Activated CD8-positive, alpha-beta T cell treated with anti-CD3 and anti-CD28 coated beads, Interleukin-2, amount 10 ng/mL, durations not matched to agents 7 days and 5 days (primary cell): ENCODE results near the gene CDC5L. TPM values are rescaled to one million over a fixed set of nuclear protein-coding genes. Genes with fewer than 3 reads are reported as not detected.

Experiments used
- ATAC-seq: fragments of 150-1000 bp; cut with Tn5 transposase; one replicate; pipeline ENCODE4 v1.10.0; 2021; ENCODE audit warnings: moderate library complexity
- CTCF ChIA-PET: fragments of 350-600 bp; sonication (Branson Sonifier 250); formaldehyde crosslinking; loops from one replicate; lab custom pipeline; 2021; ENCODE audit warnings: antibody characterized with exemption; lab: Charles Lee
- POLR2A ChIA-PET: fragments of 350-600 bp; sonication (Branson Sonifier 250); formaldehyde crosslinking; loops from one replicate; lab custom pipeline; 2021; ENCODE audit warnings: antibody characterized with exemption; lab: Charles Lee
- DNase-seq: peaks from one replicate; pipeline ENCODE4 v3.0.0-alpha.2; 2020
- H3K27ac Mint-ChIP-seq: one replicate; pipeline ENCODE4 v1.8.0; 2021; ENCODE audit warnings: mild to moderate bottlenecking, mixed read lengths
- H3K27me3 Mint-ChIP-seq: one replicate; pipeline ENCODE4 v1.8.0; 2021; ENCODE audit warnings: low read depth, mixed read lengths
- H3K36me3 Mint-ChIP-seq: one replicate; pipeline ENCODE4 v1.8.0; 2021; ENCODE audit warnings: low read depth, mixed read lengths
- H3K4me1 Mint-ChIP-seq: one replicate; pipeline ENCODE4 v1.8.0; 2021; ENCODE audit warnings: low read depth, mixed read lengths
- H3K4me3 Mint-ChIP-seq: one replicate; pipeline ENCODE4 v1.8.0; 2021; ENCODE audit warnings: mild to moderate bottlenecking, mixed read lengths
- H3K9me3 Mint-ChIP-seq: one replicate; pipeline ENCODE4 v1.8.0; 2022; ENCODE audit warnings: mixed read lengths; ENCODE audit not compliant: insufficient read depth
- total RNA-seq, 2 experiments: library from RNA; stranded (reverse); gene quantifications; one replicate each; pipeline ENCODE4 v1.2.3, GENCODE V29; 2021

Gene CDC5L
- total RNA-seq, 2 experiments from 2014 or later = 22.6 to 22.7 TPM

DNA sequence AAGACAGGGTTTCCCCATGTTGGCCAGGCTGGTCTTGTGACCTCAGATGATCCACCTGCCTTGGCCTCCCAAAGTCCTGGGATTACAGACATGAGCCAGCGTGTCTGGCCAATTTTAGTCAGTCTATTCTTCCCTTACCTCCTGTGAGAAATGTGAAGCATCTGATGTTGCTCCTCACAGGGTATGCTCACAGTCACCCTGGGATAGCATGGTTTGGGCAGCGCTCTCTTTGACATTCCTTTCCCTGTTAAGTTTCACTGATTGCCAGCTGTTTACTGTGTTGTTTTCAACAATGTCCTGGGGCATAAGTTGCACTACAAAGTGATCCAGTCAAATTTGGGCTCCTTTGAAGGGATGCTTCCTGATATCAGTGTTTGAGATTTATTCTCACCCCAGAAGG lies 13.1 kb downstream of the CDC5L start:
- ChIA-PET CTCF (no interaction called here), POLR2A (no interaction called here)
- peaks cover 7% of the 10 kb centered on the region for H3K4me1 Mint-ChIP-seq
- no peaks in the 10 kb centered on the region for H3K9me3 Mint-ChIP-seq
- no peak for ATAC-seq
- H3K27me3 Mint-ChIP-seq = no peaks in the 10 kb centered on the region
- peaks cover 66% of the 10 kb centered on the region for H3K36me3 Mint-ChIP-seq
- peak overlapping the region; percentile 11 for H3K27ac Mint-ChIP-seq
- H3K4me3 Mint-ChIP-seq = no peak overlapping the region
- no peak for DNase-seq

DNA sequence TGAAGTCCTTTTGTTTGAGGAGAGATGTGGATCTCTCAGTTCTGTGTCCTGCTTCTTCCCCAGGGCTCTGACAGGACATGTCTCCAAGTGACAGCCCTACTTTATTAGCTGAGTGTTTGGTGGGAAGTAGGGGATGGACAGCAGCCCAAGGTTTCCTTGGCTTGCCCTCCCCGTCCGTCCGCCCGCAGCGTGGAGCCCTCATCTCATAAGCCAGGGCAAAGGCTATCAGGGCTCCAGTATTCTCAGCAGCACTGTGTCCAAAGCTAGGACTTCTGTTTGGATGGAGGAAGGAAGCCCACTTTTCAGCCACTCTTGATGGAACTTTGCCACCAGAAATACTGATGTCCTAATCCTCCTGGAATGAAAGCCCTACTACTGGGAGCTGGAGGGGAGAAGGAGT lies 13.6 kb downstream of the CDC5L start:
- POLR2A ChIA-PET = no interaction called here
- Mint-ChIP-seq H3K36me3 (peaks cover 64% of the 10 kb centered on the region), H3K27me3 (no peaks in the 10 kb centered on the region), H3K4me3 (no peak overlapping the region), H3K9me3 (no peaks in the 10 kb centered on the region), H3K4me1 (peaks cover 7% of the 10 kb centered on the region), H3K27ac (peak overlapping the region; percentile 11)
- DNase-seq = no peak
- CTCF ChIA-PET = no interaction called here
- no peak for ATAC-seq

DNA sequence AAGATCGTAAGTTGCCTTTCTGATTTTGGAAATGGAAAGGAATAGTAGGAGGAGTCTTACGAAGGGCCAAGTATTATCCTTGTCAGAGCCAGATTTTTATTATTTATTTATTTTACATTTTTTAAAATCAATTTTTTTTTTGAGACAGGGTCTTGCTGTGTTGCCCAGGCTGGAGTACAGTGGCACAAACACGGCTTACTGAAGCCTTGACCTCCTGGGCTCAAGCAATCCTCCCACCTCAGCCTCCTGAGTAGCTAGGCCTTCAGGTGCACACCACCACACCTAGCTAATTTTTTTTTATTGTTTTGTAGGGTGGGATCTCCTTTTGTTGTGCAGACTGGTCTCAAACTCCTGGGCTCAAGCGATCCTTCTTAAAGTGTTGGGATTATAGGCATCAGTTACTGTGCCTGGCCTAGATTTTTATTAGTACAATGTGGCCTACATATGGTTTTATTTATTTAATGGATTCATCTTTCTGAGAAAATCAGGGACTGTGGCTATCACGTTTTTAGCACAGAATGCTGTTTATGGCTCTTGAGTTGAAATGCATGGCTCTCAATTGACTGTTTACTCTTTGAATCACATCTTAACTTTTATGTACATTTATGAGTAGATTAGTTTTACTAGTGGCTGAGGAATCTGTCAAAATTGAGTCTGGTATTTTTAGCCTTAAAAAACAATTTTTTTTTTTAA lies 16.7 kb downstream of the CDC5L start:
- ChIA-PET CTCF (no interaction called here), POLR2A (no interaction called here)
- DNase-seq (no peak), ATAC-seq (no peak)
- Mint-ChIP-seq H3K27ac (no peak overlapping the region), H3K4me3 (no peak overlapping the region), H3K9me3 (no peaks in the 10 kb centered on the region), H3K36me3 (peaks cover 70% of the 10 kb centered on the region), H3K4me1 (peaks cover 9% of the 10 kb centered on the region), H3K27me3 (no peaks in the 10 kb centered on the region)

DNA sequence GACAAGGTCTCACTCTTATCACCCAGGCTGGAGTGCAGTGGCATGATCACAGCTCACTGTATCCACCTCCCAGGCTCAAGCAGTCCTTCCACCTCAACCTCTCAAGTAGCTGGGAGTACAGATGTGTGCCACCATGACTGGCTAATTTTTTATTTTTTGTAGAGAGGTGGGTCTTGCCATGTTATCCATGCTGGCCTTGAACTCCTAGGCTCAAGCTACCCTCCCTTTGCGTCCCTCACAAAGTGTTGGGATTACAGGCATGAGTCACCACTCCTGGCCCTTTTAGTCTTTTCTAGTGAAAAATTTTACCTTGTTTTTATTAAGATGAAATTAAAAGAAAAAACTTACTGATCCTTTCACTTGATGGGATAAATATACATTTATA lies 17.2 kb downstream of the CDC5L start:
- ATAC-seq = no peak
- Mint-ChIP-seq H3K27ac (no peak overlapping the region), H3K9me3 (peaks cover 1% of the 10 kb centered on the region), H3K4me1 (peaks cover 9% of the 10 kb centered on the region), H3K27me3 (no peaks in the 10 kb centered on the region), H3K4me3 (no peak overlapping the region), H3K36me3 (peaks cover 71% of the 10 kb centered on the region)
- ChIA-PET CTCF (no interaction called here), POLR2A (interaction anchor here (0.8 kb wide), 1 partner anchor 17 kb away, joined by 3 read pairs; the partner anchor contains the start of gene CDC5L)
- no peak for DNase-seq

DNA sequence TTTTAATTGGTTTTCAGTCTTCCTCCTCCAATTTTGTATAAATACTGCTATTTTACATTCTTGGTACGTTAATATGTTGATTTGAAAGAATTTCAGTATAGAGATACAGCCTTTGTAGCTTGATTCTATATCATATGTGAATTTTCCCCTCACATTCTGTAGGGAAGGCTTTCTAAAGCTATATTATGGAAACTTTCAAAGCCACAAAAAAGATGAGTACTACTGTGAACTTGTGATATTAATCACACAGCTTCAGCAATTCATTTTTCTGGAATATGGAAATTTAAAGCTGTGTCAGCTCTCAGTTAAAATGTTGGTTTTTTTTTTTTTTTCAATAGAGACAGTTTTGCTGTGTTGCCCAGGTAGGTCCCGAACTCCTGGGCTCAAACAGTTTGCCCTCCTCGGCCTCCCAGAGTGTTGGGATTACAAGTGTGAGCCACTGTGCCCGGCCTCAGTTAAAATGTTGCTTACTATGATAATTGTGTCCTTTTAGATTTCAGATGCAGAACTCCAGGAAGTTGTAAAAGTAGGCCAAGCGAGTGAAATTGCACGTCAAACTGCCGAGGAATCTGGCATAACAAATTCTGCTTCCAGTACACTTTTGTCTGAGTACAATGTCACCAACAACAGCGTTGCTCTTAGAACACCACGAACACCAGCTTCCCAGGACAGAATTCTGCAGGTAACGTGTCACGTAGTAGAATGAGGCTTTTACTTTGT lies 20.6 kb downstream of the CDC5L start:
- ATAC-seq (no peak), DNase-seq (no peak)
- no peak overlapping the region for H3K27ac Mint-ChIP-seq
- H3K4me1 Mint-ChIP-seq = peaks cover 4% of the 10 kb centered on the region
- ChIA-PET POLR2A (no interaction called here), CTCF (interaction anchor here (0.6 to 2.5 kb wide), 3 partner anchors 19 to 67 kb away, joined by 3 to 8 read pairs (median 7); no protein-coding TSS in a partner anchor)
- H3K9me3 Mint-ChIP-seq = peaks cover 10% of the 10 kb centered on the region
- H3K27me3 Mint-ChIP-seq = no peaks in the 10 kb centered on the region
- no peak overlapping the region for H3K4me3 Mint-ChIP-seq
- peaks cover 77% of the 10 kb centered on the region for H3K36me3 Mint-ChIP-seq

DNA sequence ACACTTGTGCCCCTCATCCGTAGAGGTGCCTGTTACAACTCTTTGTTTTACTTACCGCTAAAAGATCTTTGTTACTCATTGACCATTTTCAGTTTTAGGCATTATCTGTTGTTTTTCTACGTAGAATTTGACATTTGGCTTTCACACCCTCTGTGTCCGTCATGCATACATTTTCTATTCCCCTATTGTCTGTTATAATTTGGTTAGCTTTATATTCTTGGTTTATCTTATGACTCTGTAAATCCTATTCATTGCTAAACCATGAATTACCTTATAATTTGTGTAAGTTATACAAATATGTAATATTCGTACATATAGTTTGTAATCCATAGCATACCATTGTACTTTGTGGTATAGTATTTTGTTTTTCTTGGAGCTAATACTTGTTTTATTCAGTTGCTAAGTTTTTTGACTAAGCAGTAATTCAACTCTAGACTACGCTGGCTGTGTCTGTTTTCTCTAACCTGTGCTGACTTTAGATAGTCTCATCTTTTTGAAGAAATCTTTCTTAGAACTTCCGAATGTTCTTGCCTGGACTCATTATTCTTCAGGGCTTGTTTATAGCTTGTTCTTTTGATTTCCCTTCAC lies 21.8 kb downstream of the CDC5L start:
- Mint-ChIP-seq H3K27ac (no peak overlapping the region), H3K4me3 (no peak overlapping the region), H3K4me1 (peaks cover 4% of the 10 kb centered on the region), H3K9me3 (peaks cover 10% of the 10 kb centered on the region), H3K27me3 (no peaks in the 10 kb centered on the region), H3K36me3 (peaks cover 78% of the 10 kb centered on the region)
- CTCF ChIA-PET = interaction anchor here (0.9 to 2.5 kb wide), 3 partner anchors 20 to 66 kb away, joined by 3 to 8 read pairs (median 7); no protein-coding TSS in a partner anchor
- POLR2A ChIA-PET = no interaction called here
- DNase-seq (no peak), ATAC-seq (no peak)

DNA sequence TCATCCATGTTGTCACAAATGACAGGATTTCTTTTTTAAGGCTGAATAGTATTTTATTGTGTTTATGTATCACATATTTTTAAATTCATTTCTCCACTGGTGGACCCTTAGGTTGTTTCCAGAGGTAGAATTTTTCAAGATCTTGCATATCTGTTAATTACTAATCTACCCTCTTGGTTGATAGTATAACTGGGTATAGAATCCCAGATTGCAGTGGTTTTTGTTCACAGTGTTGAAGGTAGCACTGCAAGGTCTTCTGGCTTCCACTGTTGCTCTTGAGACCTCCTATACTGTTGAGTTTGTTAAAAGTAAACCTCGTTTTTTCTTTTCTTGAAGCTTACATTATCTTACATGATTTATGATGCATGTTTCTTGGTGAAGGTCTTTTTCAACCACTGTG lies 22.9 kb downstream of the CDC5L start:
- Mint-ChIP-seq H3K27me3 (no peaks in the 10 kb centered on the region), H3K4me3 (no peak overlapping the region), H3K36me3 (peaks cover 80% of the 10 kb centered on the region), H3K27ac (no peak overlapping the region), H3K4me1 (peaks cover 9% of the 10 kb centered on the region), H3K9me3 (peaks cover 10% of the 10 kb centered on the region)
- DNase-seq (no peak), ATAC-seq (no peak)
- ChIA-PET POLR2A (no interaction called here), CTCF (no interaction called here)

DNA sequence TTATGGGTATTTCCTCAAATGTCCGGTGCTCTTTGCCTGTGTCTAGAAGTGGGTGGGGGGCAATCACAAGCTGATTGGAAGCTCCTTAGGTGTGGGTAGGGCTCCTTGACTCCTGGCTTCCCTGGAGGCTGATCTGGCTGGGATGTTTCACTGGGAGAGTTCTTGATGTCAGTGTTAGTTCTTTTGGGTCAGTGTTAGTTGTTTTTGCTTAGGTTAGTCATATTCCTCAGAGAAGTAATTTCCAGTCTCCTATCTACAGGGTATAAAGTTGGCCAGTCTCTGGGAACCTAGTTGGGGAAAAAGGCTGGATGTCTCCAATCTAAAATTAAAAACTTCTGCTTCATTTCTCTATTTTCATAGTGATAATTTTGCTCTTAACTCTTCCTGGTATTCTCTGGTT lies 23.6 kb downstream of the CDC5L start:
- H3K27ac Mint-ChIP-seq = no peak overlapping the region
- ChIA-PET CTCF (no interaction called here), POLR2A (no interaction called here)
- no peaks in the 10 kb centered on the region for H3K27me3 Mint-ChIP-seq
- DNase-seq = no peak
- no peak overlapping the region for H3K4me3 Mint-ChIP-seq
- H3K9me3 Mint-ChIP-seq = peaks cover 10% of the 10 kb centered on the region
- no peak for ATAC-seq
- peaks cover 84% of the 10 kb centered on the region for H3K36me3 Mint-ChIP-seq
- H3K4me1 Mint-ChIP-seq = peaks cover 11% of the 10 kb centered on the region

DNA sequence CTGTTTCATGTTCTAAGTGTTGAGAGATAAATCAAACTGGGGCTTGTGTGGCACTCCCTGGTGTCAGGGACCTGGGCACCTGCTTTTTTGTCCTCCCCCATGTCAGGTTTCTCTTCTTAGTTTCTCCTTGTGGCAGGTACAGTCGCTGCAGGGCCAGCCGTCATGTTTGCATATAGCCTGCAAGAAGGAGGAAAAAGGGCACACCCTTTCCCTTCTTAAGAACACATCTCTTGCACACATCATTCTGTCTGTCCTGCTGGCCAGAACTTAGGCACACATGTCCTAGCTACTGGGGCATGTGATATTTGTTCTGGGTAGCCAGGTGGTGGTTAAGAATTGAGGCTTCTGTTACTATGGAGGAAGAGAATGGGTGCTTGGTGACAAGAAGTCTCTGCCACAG lies 27.9 kb downstream of the CDC5L start:
- ATAC-seq (no peak), DNase-seq (no peak)
- H3K36me3 Mint-ChIP-seq = peaks cover 69% of the 10 kb centered on the region
- H3K27me3 Mint-ChIP-seq = no peaks in the 10 kb centered on the region
- no peak overlapping the region for H3K27ac Mint-ChIP-seq
- H3K9me3 Mint-ChIP-seq = peaks cover 1% of the 10 kb centered on the region
- no peak overlapping the region for H3K4me3 Mint-ChIP-seq
- H3K4me1 Mint-ChIP-seq = peaks cover 13% of the 10 kb centered on the region
- ChIA-PET POLR2A (no interaction called here), CTCF (no interaction called here)

DNA sequence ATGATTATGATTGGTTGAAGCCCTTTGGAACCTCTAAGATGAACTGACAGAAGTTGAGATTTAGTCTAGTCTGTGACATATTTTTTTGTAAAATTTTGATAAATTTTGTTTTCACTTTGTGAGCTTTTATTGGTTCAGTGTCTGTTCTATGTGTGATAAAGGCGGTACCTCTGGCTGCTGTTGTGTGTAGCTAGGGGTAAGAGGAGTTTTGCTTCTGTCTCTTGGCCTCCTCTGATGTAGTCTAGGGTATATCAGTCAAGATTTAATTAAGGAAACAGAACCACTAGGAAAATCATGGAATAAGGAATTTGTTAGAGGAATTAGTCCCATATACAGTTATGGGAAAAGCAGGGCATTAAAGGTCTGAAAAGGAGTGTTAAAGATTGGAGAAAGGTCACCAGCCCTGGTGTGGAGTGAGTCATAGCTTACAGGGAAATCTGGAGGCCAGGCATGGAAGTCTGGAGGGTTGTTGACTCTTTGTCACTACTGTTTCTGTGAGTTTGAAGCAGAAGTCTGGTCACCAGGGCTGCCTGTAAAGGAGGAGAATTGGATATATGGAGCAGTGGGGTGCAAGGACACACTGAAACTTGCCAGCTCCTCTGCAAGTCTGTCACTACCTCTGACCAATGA lies 28.5 kb downstream of the CDC5L start:
- ATAC-seq (no peak), DNase-seq (no peak)
- POLR2A ChIA-PET = no interaction called here
- Mint-ChIP-seq H3K4me3 (no peak overlapping the region), H3K27me3 (no peaks in the 10 kb centered on the region), H3K9me3 (no peaks in the 10 kb centered on the region), H3K27ac (no peak overlapping the region), H3K4me1 (peaks cover 13% of the 10 kb centered on the region), H3K36me3 (peaks cover 70% of the 10 kb centered on the region)
- CTCF ChIA-PET = no interaction called here

DNA sequence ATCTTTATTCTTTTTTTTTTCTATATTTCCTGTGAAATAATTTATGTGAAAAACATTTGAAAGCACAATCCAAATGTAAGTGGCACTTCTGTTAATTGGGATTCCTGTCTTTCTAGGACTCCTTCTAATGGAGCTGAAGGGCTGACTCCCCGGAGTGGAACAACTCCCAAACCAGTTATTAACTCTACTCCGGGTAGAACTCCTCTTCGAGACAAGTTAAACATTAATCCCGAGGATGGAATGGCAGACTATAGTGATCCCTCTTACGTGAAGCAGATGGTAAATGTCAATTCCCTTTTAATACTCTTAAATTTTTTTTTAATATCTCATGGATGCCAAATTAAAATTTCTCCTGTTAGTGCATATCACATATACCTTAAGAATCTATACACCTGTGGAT lies 35.0 kb downstream of the CDC5L start:
- Mint-ChIP-seq H3K9me3 (no peaks in the 10 kb centered on the region), H3K36me3 (peaks cover 57% of the 10 kb centered on the region), H3K27ac (no peak overlapping the region), H3K4me3 (no peak overlapping the region), H3K27me3 (no peaks in the 10 kb centered on the region), H3K4me1 (no peaks in the 10 kb centered on the region)
- ATAC-seq = no peak
- ChIA-PET CTCF (interaction anchor here (0.7 kb wide), 1 partner anchor 49 kb away, joined by 3 read pairs; no protein-coding TSS in a partner anchor), POLR2A (interaction anchor here (0.6 kb wide), 1 partner anchor 145 kb away, joined by 3 read pairs; no protein-coding TSS in a partner anchor)
- no peak for DNase-seq

DNA sequence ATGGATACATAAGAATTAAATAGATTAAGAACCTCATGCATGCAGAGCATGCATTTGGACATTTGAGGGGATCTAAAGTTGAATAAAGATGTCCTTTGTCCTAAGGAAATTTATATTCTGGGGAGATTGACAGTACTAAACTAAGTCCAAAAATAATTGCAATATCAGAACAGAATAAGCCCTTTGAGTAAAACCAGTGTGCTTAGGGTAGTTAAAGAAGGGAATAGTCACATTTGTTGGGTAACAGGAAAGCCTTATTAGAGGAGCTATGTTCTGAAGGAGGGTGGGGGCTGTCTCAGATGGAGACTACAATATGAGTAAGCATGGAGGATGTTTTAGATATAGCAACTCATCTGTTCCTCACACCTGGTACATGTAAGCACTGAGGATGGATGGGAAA lies 35.8 kb downstream of the CDC5L start:
- Mint-ChIP-seq H3K4me3 (no peak overlapping the region), H3K27me3 (no peaks in the 10 kb centered on the region), H3K27ac (no peak overlapping the region), H3K9me3 (no peaks in the 10 kb centered on the region), H3K36me3 (peaks cover 58% of the 10 kb centered on the region), H3K4me1 (no peaks in the 10 kb centered on the region)
- DNase-seq (no peak), ATAC-seq (no peak)
- ChIA-PET CTCF (no interaction called here), POLR2A (no interaction called here)
